NT2/D1 (cell line): Measurements from ENCODE around the gene KRTAP5-4.

ENCODE experiments used
- SUZ12 ChIP-seq: IDR thresholded peaks from 2 replicates; pipeline ENCODE4 v1.6.1; 2011; ENCODE audit not compliant: insufficient read length, insufficient read depth; ENCODE audit errors: extremely low read depth
- YY1 ChIP-seq: IDR thresholded peaks from 2 replicates; pipeline ENCODE4 v1.6.1; 2011; ENCODE audit not compliant: insufficient read length, insufficient read depth
- ZNF274 ChIP-seq: IDR thresholded peaks from 2 replicates; pipeline ENCODE4 v1.6.1; 2011; ENCODE audit warnings: mild to moderate bottlenecking, low read depth, low read length

GRCh38 chr11:1574933-1575242 is 47.0 kb downstream of the KRTAP5-4 start:
- TF ChIP-seq YY1, result no peak
- TF ChIP-seq SUZ12, result no peak
- TF ChIP-seq ZNF274, result no peak
